H9 (cell line): Measurements from ENCODE around the gene RERG. TPM values are rescaled to one million over a fixed set of nuclear protein-coding genes. Genes with fewer than 3 reads are reported as not detected.

Experiments used
- DNase-seq: peaks from one replicate; pipeline ENCODE4 v3.0.0-alpha.2; 2017
- H2AFZ ChIP-seq: one replicate; pipeline ENCODE4 v1.6.1; 2013; ENCODE audit warnings: mild to moderate bottlenecking, low read length, control low read depth, moderate library complexity
- H2AK5ac ChIP-seq: 2 replicates; pipeline ENCODE4 v1.6.1; 2013; ENCODE audit warnings: low read length, control low read depth, mixed read lengths; ENCODE audit not compliant: insufficient read length
- H2BK120ac ChIP-seq: one replicate; pipeline ENCODE4 v1.6.1; 2013; ENCODE audit warnings: low read depth, mild to moderate bottlenecking, low read length, control low read depth, inconsistent platforms; ENCODE audit not compliant: poor library complexity, severe bottlenecking
- H2BK12ac ChIP-seq: 2 replicates; pipeline ENCODE4 v1.6.1; 2013; ENCODE audit warnings: low read length, control low read depth, mixed read lengths, low read depth; ENCODE audit not compliant: insufficient read length
- H2BK15ac ChIP-seq: 2 replicates; pipeline ENCODE4 v1.6.1; 2013; ENCODE audit warnings: low read depth, low read length, control low read depth
- H2BK20ac ChIP-seq: one replicate; pipeline ENCODE4 v1.6.1; 2013; ENCODE audit warnings: low read depth, mild to moderate bottlenecking, low read length, control low read depth, inconsistent platforms; ENCODE audit not compliant: poor library complexity, severe bottlenecking
- H2BK5ac ChIP-seq: 2 replicates; pipeline ENCODE4 v1.6.1; 2013; ENCODE audit warnings: low read length, control low read depth, mixed read lengths; ENCODE audit not compliant: insufficient read length
- H3K14ac ChIP-seq: 2 replicates; pipeline ENCODE4 v1.6.1; 2013; ENCODE audit warnings: low read length, control low read depth; ENCODE audit not compliant: insufficient read depth
- H3K18ac ChIP-seq: 2 replicates; pipeline ENCODE4 v1.6.1; 2013; ENCODE audit warnings: low read depth, mild to moderate bottlenecking, mixed read lengths, low read length, control low read depth; ENCODE audit not compliant: insufficient read length
- H3K23ac ChIP-seq: 2 replicates; pipeline ENCODE4 v1.6.1; 2013; ENCODE audit warnings: low read length, control low read depth, mixed read lengths, low read depth; ENCODE audit not compliant: insufficient read length
- H3K23me2 ChIP-seq: 2 replicates; pipeline ENCODE4 v1.6.1; 2013; ENCODE audit warnings: low read depth, mild to moderate bottlenecking, mixed read lengths, low read length, control low read depth; ENCODE audit not compliant: insufficient read length, poor library complexity, severe bottlenecking
- H3K27ac ChIP-seq: 2 replicates; pipeline ENCODE4 v1.5.1; 2013; ENCODE audit warnings: low read length, control low read depth, mixed read lengths, low read depth; ENCODE audit not compliant: insufficient read length
- H3K27me3 ChIP-seq: 2 replicates; pipeline ENCODE4 v1.6.1; 2013; ENCODE audit warnings: low read length, control low read depth, inconsistent platforms; ENCODE audit not compliant: insufficient read depth
- H3K4ac ChIP-seq: 2 replicates; pipeline ENCODE4 v1.6.1; 2013; ENCODE audit warnings: low read depth, mild to moderate bottlenecking, control low read depth, inconsistent platforms, low read length, moderate library complexity
- H3K4me1 ChIP-seq: 2 replicates; pipeline ENCODE4 v1.6.1; 2013; ENCODE audit warnings: low read length, control low read depth, inconsistent platforms; ENCODE audit not compliant: insufficient read depth
- H3K4me2 ChIP-seq: 2 replicates; pipeline ENCODE4 v1.6.1; 2013; ENCODE audit warnings: low read length, control low read depth, mixed read lengths; ENCODE audit not compliant: insufficient read length, insufficient read depth
- H3K56ac ChIP-seq: 2 replicates; pipeline ENCODE4 v1.6.1; 2013; ENCODE audit warnings: low read depth, mild to moderate bottlenecking, mixed read lengths, low read length, control low read depth; ENCODE audit not compliant: insufficient read length
- H3K79me1 ChIP-seq: 2 replicates; pipeline ENCODE4 v1.6.1; 2013; ENCODE audit warnings: low read depth, mild to moderate bottlenecking, moderate library complexity, low read length, control low read depth, inconsistent platforms; ENCODE audit not compliant: insufficient read depth, poor library complexity, severe bottlenecking
- H3K79me2 ChIP-seq: 2 replicates; pipeline ENCODE4 v1.6.1; 2013; ENCODE audit warnings: low read length, control low read depth, inconsistent platforms; ENCODE audit not compliant: insufficient read depth
- H3K9ac ChIP-seq: 2 replicates; pipeline ENCODE4 v1.6.1; 2013; ENCODE audit warnings: low read length, control low read depth, mixed read lengths; ENCODE audit not compliant: insufficient read length; ENCODE audit errors: extremely low read depth
- H3K9me3 ChIP-seq: one replicate; pipeline ENCODE4 v1.6.1; 2013; ENCODE audit warnings: low read depth, low read length, inconsistent platforms; ENCODE audit not compliant: control insufficient read depth
- H3T11ph ChIP-seq: one replicate; pipeline ENCODE4 v1.6.1; 2013; ENCODE audit warnings: mild to moderate bottlenecking, low read length, control low read depth, inconsistent platforms
- H4K20me1 ChIP-seq: one replicate; pipeline ENCODE4 v1.6.1; 2013; ENCODE audit not compliant: control insufficient read depth, insufficient read length, insufficient read depth
- H4K5ac ChIP-seq: 2 replicates; pipeline ENCODE4 v1.6.1; 2013; ENCODE audit warnings: low read depth, mild to moderate bottlenecking, mixed read lengths, low read length, control low read depth; ENCODE audit not compliant: insufficient read length
- H4K8ac ChIP-seq: replicated peaks from 2 replicates; pipeline ENCODE4 v1.6.1; 2013; ENCODE audit warnings: low read length, control low read depth, mixed read lengths, low read depth; ENCODE audit not compliant: insufficient read length
- H4K91ac ChIP-seq: 2 replicates; pipeline ENCODE4 v1.6.1; 2013; ENCODE audit warnings: low read depth, mild to moderate bottlenecking, moderate library complexity, mixed read lengths, low read length, control low read depth; ENCODE audit not compliant: insufficient read length
- H3K27ac Mint-ChIP-seq, 3 experiments: 2 replicates in 2 of 3; 3 replicates in 1 of 3; pipeline ENCODE4 v1.8.0; 2020 to 2021; ENCODE audit warnings: mixed read lengths in 3 of 3, mild to moderate bottlenecking in 1 of 3, moderate library complexity in 1 of 3
- H3K27me3 Mint-ChIP-seq: 2 replicates; pipeline ENCODE4 v1.8.0; 2021; ENCODE audit warnings: low read depth, mild to moderate bottlenecking, moderate library complexity, mixed read lengths
- H3K36me3 Mint-ChIP-seq, 3 experiments: 2 replicates in 2 of 3; 3 replicates in 1 of 3; pipeline ENCODE4 v1.8.0; 2020 to 2021; ENCODE audit warnings: low read depth in 3 of 3, mixed read lengths in 3 of 3; ENCODE audit not compliant: insufficient read depth in 1 of 3
- H3K4me1 Mint-ChIP-seq, 2 experiments: 2 replicates each; pipeline ENCODE4 v1.8.0; 2020; ENCODE audit warnings: mixed read lengths in 2 of 2
- H3K4me3 Mint-ChIP-seq, 2 experiments: 2 replicates in 1 of 2; 3 replicates in 1 of 2; pipeline ENCODE4 v1.8.0; 2020 to 2021; ENCODE audit warnings: mild to moderate bottlenecking in 2 of 2, mixed read lengths in 2 of 2, moderate library complexity in 1 of 2
- H3K9me3 Mint-ChIP-seq, 2 experiments: 2 replicates in 1 of 2; 3 replicates in 1 of 2; pipeline ENCODE4 v1.8.0; 2020; ENCODE audit warnings: mild to moderate bottlenecking in 2 of 2, mixed read lengths in 2 of 2, moderate library complexity in 1 of 2
- CTCF ChIP-seq: fragments of 200-600 bp; sonication (generic); conservative IDR thresholded peaks from 3 replicates; pipeline ENCODE4 v1.8.0; 2021; ENCODE audit warnings: antibody characterized with exemption, mild to moderate bottlenecking
- WGBS: extraction: QIAGEN DNeasy Blood & Tissue Kit; methylation state at CpG from one replicate; pipeline ENCODE4 v1.1.7; 2013; ENCODE audit warnings: missing lambda C conversion rate, low lambda C conversion rate, mixed read lengths; ENCODE audit not compliant: insufficient read length; ENCODE audit errors: extremely low coverage; 5-methylcytosine and 5-hydroxymethylcytosine counted together
- total RNA-seq: library from RNA; stranded (reverse); gene quantifications from 2 replicates; pipeline ENCODE4 v1.2.1, GENCODE V29; 2021

The RERG gene
- total RNA-seq, 1 experiment from 2014 or later = not detected

GRCh38 chr12:15208871-15209656, 12.2 kb downstream of the RERG start:
- H3K9me3 ChIP-seq = no peaks in the 10 kb centered on the region
- no peaks in the 10 kb centered on the region for H4K20me1 ChIP-seq
- no peak overlapping the region for H2BK120ac ChIP-seq
- H2BK12ac ChIP-seq = no peak overlapping the region
- no peak overlapping the region for H3K18ac ChIP-seq
- no peaks in the 10 kb centered on the region for H3K79me2 ChIP-seq
- no peaks in the 10 kb centered on the region for H3K27me3 ChIP-seq
- Mint-ChIP-seq H3K9me3 (no peaks in the 10 kb centered on the region), H3K4me1 (peaks cover 19 to 26% of the 10 kb centered on the region in 2 experiments), H3K27me3 (no peaks in the 10 kb centered on the region), H3K4me3 (no peak overlapping the region), H3K27ac (peak overlapping the region in 1 of 3 experiments; percentile 72; a peak in 1 of 7 replicates), H3K36me3 (no peaks in the 10 kb centered on the region)
- no peak overlapping the region for H2BK5ac ChIP-seq
- H2BK20ac ChIP-seq = no peak overlapping the region
- no peak overlapping the region for H3K23ac ChIP-seq
- no peak for TF ChIP-seq CTCF
- no peak overlapping the region for H4K8ac ChIP-seq
- H3T11ph ChIP-seq = no peak overlapping the region
- peaks cover 5% of the 10 kb centered on the region for H3K4me1 ChIP-seq
- H2AFZ ChIP-seq = no peak overlapping the region
- H4K5ac ChIP-seq = no peak overlapping the region
- no peak overlapping the region for H3K56ac ChIP-seq
- no peaks in the 10 kb centered on the region for H3K23me2 ChIP-seq
- no peak overlapping the region for H4K91ac ChIP-seq
- no peak overlapping the region for H3K27ac ChIP-seq
- H3K14ac ChIP-seq = no peak overlapping the region
- H3K9ac ChIP-seq = no peak overlapping the region
- no peak overlapping the region for H3K4me2 ChIP-seq
- H3K79me1 ChIP-seq = no peaks in the 10 kb centered on the region
- DNase-seq = no peak
- no peak overlapping the region for H2AK5ac ChIP-seq
- WGBS = no CpG with 5 or more reads among the region's 7 CpGs
- no peak overlapping the region for H2BK15ac ChIP-seq
- no peak overlapping the region for H3K4ac ChIP-seq
